Adrenal gland (tissue), 12 donors: ENCODE results near the gene SAA4. TPM values are rescaled to one million over a fixed set of nuclear protein-coding genes. Genes with fewer than 3 reads are reported as not detected.
A peak's percentile ranks its signal among the peaks of the same experiment; 100 is the strongest.
"Not testable (repeated sequence)": the region's sequence is repeated elsewhere in the genome, so short reads cannot be mapped to it uniquely, and the experiment has no call there.

Source experiments
- DNase-seq, 7 donors: peaks; one replicate each; pipeline ENCODE4 v3.0.0-alpha.2; 2019 to 2020
- H3K27ac ChIP-seq, 5 donors: fragments of 200-600 bp; sonication (generic) in 4 of 5; 1 replicate in 3 of 5; 2 replicates in 2 of 5; pipeline versions ENCODE4 v1.5.1 to v1.8.0; 2016 to 2020; ENCODE audit warnings: mild to moderate bottlenecking in 1 of 5
- H3K27me3 ChIP-seq: fragments of 200-600 bp; 2 replicates; pipeline ENCODE4 v1.8.0; 2021
- H3K36me3 ChIP-seq, 2 donors: fragments of 200-600 bp; replicated peaks in 1 of 2; 1 replicate in 1 of 2; 2 replicates in 1 of 2; pipeline versions ENCODE4 v1.5.1 to v1.8.0; 2018 to 2022
- H3K4me1 ChIP-seq, 2 donors: fragments of 200-600 bp; replicated peaks in 1 of 2; 1 replicate in 1 of 2; 2 replicates in 1 of 2; pipeline versions ENCODE4 v1.5.1 to v1.8.0; 2018 to 2021
- H3K4me3 ChIP-seq, 4 donors: fragments of 200-600 bp; sonication (generic) in 3 of 4; one replicate each; pipeline ENCODE4 v1.5.1; 2016 to 2018
- H3K9me3 ChIP-seq, 3 donors: fragments of 200-600 bp; sonication (generic) in 1 of 3; replicated peaks in 1 of 3; 1 replicate in 2 of 3; 2 replicates in 1 of 3; pipeline versions ENCODE4 v1.5.1 to v1.8.0; 2016 to 2021
- POLR2A ChIP-seq, 2 donors: fragments of 450-650 bp; IDR thresholded peaks; one replicate each; pipeline ENCODE4 v1.6.1; 2017; ENCODE audit warnings: antibody characterized with exemption in 2 of 2, mild to moderate bottlenecking in 2 of 2, moderate library complexity in 1 of 2
- WGBS, 4 donors: extraction: QIAGEN DNeasy Blood & Tissue Kit in 2 of 4; methylation state at CpG; one replicate each; pipeline versions ENCODE4 v1.1.5 to v1.1.7; 2013 to 2017; 5-methylcytosine and 5-hydroxymethylcytosine counted together
- intact Hi-C, 2 donors: fragments of 100-400 bp; cut with DNase I; formaldehyde crosslinking; loops; one replicate each; pipeline versions ENCODE4 v1.14.1 to v1.15.0; 2022 to 2023
- polyA plus RNA-seq, 3 donors: library from polyadenylated mRNA; stranded (reverse); fragments of 200-250 nt in 2 of 3; fragments of 350-450 nt in 1 of 3; fragmentation: Illumina TruSeq in 1 of 3; extraction: RNeasy Lipid Tissue Mini Kit (QIAGEN cat#74804) in 1 of 3; gene quantifications; one replicate each; pipeline ENCODE4 v1.2.3, GENCODE V29; 2013 to 2014
- total RNA-seq, 9 donors: library from RNA; depleted of rRNA in 4 of 9; stranded (reverse); fragments of >200 nt in 4 of 9; fragments of 120-200 nt in 1 of 9; fragmentation: NEBNext Ultra II Directional in 1 of 9; extraction: Animal tissue kit (Norgen Biotek cat#: 25700) in 1 of 9; gene quantifications; one replicate each; pipeline versions ENCODE4 v1.1.0 to v1.2.4, GENCODE V29; 2013 to 2023
- TF ChIP-seq, protein P1 (sequence below), 6 experiments: fragments of 450-650 bp in 4 of 6; fragments of 200-600 bp in 2 of 6; sonication (generic) in 1 of 6; IDR thresholded peaks; 1 replicate in 5 of 6; 2 replicates in 1 of 6; pipeline versions ENCODE4 v1.5.1 to v1.8.0; 2016 to 2021; ENCODE audit warnings: antibody characterized with exemption in 6 of 6, mild to moderate bottlenecking in 2 of 6, moderate library complexity in 1 of 6
- donor health status: healthy with polysubstance abuse.
- donor health status: Bipolar disorder and iron deficiency.
- donor health status: DM: yes; HTN: yes; CAD: no.
- donor health status: DM: no; HTN: no; CAD: no.
- donor health status: DM: no; HTN: no; CAD: no.
- donor health status: DM: yes; HTN: yes; CAD: no.

Gene SAA4
- total and polyA plus RNA-seq, 12 donors, result 0.32 to 4.2 (median 1.2) TPM; not detected in 4

DNA sequence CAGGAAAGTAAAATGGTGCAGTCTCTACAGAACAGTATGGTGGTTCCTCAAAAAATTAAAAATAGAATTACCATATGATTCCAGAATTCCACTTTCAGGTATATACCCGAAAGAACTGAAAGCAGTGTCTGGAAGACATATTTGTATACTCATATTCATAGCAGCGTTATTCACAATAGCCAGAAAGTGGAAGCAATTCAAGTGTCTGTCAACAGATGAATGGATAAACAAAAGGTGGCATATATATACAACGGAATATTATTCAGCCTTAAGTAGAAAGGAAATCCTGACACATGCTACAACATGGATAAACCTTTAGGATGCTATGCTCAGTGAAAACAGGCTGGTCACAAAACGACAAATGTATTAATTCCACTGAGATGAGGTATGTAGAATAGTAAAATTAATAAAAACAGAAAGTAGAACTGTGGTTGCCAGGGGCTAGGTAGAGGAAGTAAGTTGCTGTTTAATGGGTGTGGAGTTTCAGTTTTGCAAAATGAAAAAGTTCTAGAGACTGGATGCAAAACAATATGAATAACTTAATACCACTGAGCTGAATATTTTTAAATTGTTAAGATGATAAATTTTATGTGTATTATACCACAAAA is 43.9 kb upstream of the SAA4 start:
- H3K4me1 ChIP-seq, result no peaks in the 10 kb centered on the region
- no peaks in the 10 kb centered on the region for H3K27me3 ChIP-seq
- no peak overlapping the region for H3K4me3 ChIP-seq
- no peak for DNase-seq
- no peaks in the 10 kb centered on the region for H3K9me3 ChIP-seq
- TF ChIP-seq, protein P1, sequence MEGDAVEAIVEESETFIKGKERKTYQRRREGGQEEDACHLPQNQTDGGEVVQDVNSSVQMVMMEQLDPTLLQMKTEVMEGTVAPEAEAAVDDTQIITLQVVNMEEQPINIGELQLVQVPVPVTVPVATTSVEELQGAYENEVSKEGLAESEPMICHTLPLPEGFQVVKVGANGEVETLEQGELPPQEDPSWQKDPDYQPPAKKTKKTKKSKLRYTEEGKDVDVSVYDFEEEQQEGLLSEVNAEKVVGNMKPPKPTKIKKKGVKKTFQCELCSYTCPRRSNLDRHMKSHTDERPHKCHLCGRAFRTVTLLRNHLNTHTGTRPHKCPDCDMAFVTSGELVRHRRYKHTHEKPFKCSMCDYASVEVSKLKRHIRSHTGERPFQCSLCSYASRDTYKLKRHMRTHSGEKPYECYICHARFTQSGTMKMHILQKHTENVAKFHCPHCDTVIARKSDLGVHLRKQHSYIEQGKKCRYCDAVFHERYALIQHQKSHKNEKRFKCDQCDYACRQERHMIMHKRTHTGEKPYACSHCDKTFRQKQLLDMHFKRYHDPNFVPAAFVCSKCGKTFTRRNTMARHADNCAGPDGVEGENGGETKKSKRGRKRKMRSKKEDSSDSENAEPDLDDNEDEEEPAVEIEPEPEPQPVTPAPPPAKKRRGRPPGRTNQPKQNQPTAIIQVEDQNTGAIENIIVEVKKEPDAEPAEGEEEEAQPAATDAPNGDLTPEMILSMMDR (IDR thresholded peaks at IDR 0.05), result no peak
- TF ChIP-seq POLR2A (IDR thresholded peaks at IDR 0.05), result no peak
- no peak overlapping the region for H3K27ac ChIP-seq
- 79 to 82% (median 80%) methylated on average over 4 of the region's 4 CpGs for WGBS, 4 donors
- H3K36me3 ChIP-seq, result peaks cover 0 to 30% of the 10 kb centered on the region in 2 donors
- intact Hi-C loops, result no loop called here

DNA sequence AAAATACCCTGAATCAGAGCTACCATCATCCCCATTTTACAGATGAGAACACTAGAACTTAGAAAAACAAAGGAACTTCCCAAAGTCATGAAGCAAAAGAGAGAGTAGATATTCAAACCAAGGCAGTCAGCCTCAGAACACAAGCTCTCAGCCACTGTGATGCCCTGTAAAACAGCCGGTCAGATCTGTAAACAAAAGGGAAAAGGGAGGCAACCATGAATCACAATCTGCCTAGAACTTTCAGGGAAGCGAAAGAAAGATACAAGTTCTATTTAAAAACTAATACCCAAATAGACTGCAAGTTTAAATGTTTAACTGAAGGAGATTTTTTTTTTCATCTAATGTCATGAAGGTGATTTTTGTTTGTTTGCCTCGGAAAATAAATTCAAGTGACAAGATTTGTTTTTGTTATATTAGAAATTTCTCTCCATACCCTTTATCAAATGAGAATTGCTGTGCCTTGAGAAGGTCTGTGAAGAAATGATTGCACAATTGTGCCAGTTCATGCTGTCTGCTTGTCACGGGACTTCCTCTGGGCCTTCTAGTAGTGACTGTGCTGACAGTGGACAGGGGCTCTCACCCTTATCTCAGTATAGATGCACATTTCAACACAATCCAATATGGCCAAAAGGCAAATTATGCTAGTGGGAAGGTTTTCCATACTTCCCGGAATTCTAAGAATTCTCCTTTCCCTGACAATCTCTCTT is 41.1 kb upstream of the SAA4 start:
- no peaks in the 10 kb centered on the region for H3K27me3 ChIP-seq
- no peaks in the 10 kb centered on the region for H3K9me3 ChIP-seq
- H3K27ac ChIP-seq, result peak overlapping the region in 2 of 5 donors; percentile 19 to 29
- H3K4me3 ChIP-seq, result no peak overlapping the region
- intact Hi-C loops, result no loop called here
- 78 to 86% (median 84%) methylated on average over 5 of the region's 5 CpGs for WGBS, 4 donors
- H3K4me1 ChIP-seq, result no peaks in the 10 kb centered on the region
- no peak for TF ChIP-seq POLR2A (IDR thresholded peaks at IDR 0.05)
- TF ChIP-seq, protein P1 (IDR thresholded peaks at IDR 0.05), result no peak
- peak in 4 of 7 donors; percentile 16 to 57 (median 44) for DNase-seq
- peaks cover 0 to 19% of the 10 kb centered on the region in 2 donors for H3K36me3 ChIP-seq

DNA sequence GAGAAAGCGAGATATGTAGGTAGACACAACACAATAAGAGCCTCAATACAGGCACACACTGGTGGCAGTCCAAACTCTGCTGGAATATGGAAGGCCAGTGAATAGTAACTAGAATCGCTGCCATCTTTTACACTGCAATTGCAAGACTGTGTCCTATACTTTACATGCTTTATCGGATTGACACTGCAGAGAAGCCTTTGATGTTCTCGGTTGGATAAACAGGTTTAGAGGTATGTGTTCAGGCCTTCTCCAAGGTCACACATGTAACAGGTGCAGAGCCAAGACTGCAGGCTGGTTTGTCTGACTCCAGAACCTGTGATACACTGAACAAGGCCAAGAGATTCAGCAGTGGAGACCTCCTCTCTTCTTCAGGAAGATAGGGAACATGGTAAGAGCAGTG is 34.6 kb upstream of the SAA4 start:
- intact Hi-C loops, result no loop called here
- Histone ChIP-seq H3K36me3 (no peaks in the 10 kb centered on the region), H3K9me3 (no peaks in the 10 kb centered on the region), H3K27ac (no peak overlapping the region), H3K27me3 (no peaks in the 10 kb centered on the region), H3K4me3 (no peak overlapping the region), H3K4me1 (no peaks in the 10 kb centered on the region)
- TF ChIP-seq, protein P1 (IDR thresholded peaks at IDR 0.05), result no peak
- TF ChIP-seq POLR2A (IDR thresholded peaks at IDR 0.05), result no peak
- 69 to 88% (median 76%) methylated on average over 4 of the region's 4 CpGs for WGBS, 4 donors
- DNase-seq, result no peak

DNA sequence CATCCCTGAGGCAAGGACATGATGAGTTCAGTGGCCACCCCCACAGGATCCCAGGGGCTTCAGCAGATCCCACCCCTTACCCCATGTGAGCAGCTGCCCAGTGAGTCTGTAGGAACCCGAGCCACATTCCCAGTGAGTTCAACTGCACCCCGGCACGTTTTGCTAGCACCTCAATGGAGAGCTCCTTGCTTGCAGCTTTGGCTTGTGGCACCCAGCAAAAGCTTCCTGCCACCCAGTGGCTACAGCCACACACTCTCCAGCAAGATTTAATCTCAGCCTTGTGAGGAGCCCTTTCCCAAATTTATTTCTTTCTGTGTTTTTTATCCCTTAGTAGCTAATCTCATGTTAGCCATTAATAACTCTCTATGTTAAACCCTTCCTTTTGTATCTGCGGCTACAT is 33.5 kb upstream of the SAA4 start:
- Histone ChIP-seq H3K27me3 (no peaks in the 10 kb centered on the region), H3K4me1 (no peaks in the 10 kb centered on the region), H3K9me3 (no peaks in the 10 kb centered on the region), H3K27ac (no peak overlapping the region), H3K4me3 (no peak overlapping the region), H3K36me3 (no peaks in the 10 kb centered on the region)
- intact Hi-C loops, result no loop called here
- no peak for TF ChIP-seq POLR2A (IDR thresholded peaks at IDR 0.05)
- TF ChIP-seq, protein P1 (IDR thresholded peaks at IDR 0.05), result no peak
- peak in 1 of 7 donors; percentile 34 for DNase-seq
- 72 to 89% (median 77%) methylated on average over 1 to 4 of the region's 4 CpGs for WGBS, 4 donors

DNA sequence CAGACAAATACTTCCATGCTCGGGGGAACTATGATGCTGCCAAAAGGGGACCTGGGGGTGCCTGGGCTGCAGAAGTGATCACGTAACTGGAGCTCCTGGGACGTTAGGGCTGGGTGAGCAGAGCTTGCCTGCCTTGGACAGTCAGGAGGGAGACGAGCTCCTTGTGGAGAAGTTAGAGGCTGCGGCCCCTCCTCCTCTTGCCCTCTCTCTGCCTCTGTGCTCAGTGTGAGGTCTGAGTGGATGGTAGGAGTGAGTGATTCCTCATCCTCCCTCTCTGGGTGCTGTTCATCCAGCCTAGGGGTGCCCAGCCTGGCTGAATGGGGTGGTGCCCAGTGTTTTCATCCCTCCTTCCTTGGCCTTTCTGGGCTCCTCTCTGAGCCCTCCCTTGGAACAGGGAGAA is 32.6 kb upstream of the SAA4 start:
- H3K27me3 ChIP-seq, DNase-seq, intact Hi-C loops, H3K4me1 ChIP-seq, H3K36me3 ChIP-seq, H3K27ac ChIP-seq, H3K9me3 ChIP-seq, H3K4me3 ChIP-seq: not testable (repeated sequence)
- WGBS, 4 donors, result 63 to 87% (median 81%) methylated on average over 2 of the region's 5 CpGs; no CpG with 5 or more reads in 1 of the 4 donors

DNA sequence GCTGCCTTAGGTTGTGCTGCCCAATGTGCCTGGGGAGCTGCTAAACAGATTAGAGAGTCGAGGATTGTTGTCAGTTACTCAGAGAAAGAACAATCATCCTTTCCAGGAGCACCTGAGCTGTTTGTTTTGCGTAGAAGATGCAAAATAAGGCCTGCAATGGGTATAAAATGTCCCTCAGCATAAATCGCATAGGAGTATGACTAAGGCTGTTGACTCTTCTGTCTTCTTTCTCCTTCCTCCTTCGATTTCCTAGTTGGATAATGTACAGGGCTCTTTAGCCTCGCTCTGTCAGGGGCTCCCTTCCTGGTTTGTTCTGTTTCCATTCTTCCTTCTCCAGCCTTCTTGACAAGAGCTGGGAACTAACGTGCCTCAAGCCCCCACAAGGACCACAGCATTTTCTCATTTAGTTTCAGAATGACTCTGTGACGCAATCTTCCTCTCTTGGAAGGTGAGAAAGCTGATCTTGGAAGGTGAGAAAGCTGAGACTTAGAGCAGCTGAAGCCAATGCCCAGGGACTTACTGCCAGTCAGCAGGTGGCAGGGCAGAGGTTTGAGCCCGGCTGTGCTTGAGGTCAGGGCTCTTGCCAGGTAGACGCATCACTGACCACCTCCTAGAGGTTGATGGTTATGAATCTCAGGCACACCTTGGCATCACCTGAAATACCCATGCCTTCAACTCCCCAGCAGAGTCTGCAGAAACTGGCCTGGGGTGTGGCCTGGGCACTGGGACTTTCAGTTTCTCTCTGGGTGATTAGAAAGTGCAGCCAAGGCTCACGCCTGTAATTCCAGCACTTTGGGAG is 30.9 kb upstream of the SAA4 start:
- intact Hi-C loops, H3K4me3 ChIP-seq, H3K27ac ChIP-seq, H3K27me3 ChIP-seq, H3K4me1 ChIP-seq, DNase-seq, H3K36me3 ChIP-seq, H3K9me3 ChIP-seq: not testable (repeated sequence)
- 71 to 83% (median 76%) methylated on average over 2 to 6 of the region's 10 CpGs for WGBS, 4 donors
